A549 (cell line): ENCODE results near the gene CACNA1S. TPM values are rescaled to one million over a fixed set of nuclear protein-coding genes. Genes with fewer than 3 reads are reported as not detected.

Experiments used
- ATAC-seq, 2 experiments: fragments of 200-7000 bp in 1 of 2; fragments of >200 bp in 1 of 2; cut with Nextera tagmentation in 1 of 2; cut with Tn5 transposase in 1 of 2; 3 replicates each; pipeline versions ENCODE4 v1.8.0 to v1.9.1; 2018 to 2020; ENCODE audit warnings: mild to moderate bottlenecking in 1 of 2, moderate library complexity in 1 of 2
- CTCF ChIA-PET: fragments of 300-600 bp; sonication (Branson Sonifier 250); formaldehyde crosslinking; extraction: SDS; loops from one replicate; lab custom pipeline; 2021; ENCODE audit warnings: antibody characterized with exemption, inconsistent platforms; lab: Yijun Ruan, JAX
- POLR2A ChIA-PET: fragments of 350-600 bp; formaldehyde crosslinking; extraction: SDS; loops from one replicate; lab custom pipeline; 2021; ENCODE audit warnings: antibody characterized with exemption, inconsistent platforms; lab: Yijun Ruan, JAX
- DNase-seq, 2 experiments: peaks; one replicate each; pipeline versions ENCODE4 v3.0.0 to v3.0.0-alpha.2; 2011 to 2016; ENCODE audit warnings: low read depth in 1 of 2, low spot score in 1 of 2
- FAIRE-seq: peaks from 2 replicates; lab custom pipeline; 2011; peaks lifted over from hg19 to GRCh38; lab: Jason Lieb, UNC
- H3K27ac ChIP-seq, 2 experiments: fragments of >200 bp; sonication (Bioruptor Twin); formaldehyde crosslinking; 3 replicates each; pipeline ENCODE4 v1.5.1; 2016 to 2017
- H3K4me1 ChIP-seq: fragments of >200 bp; sonication (Bioruptor Twin); formaldehyde crosslinking; 3 replicates; pipeline ENCODE4 v1.6.1; 2016
- H3K4me2 ChIP-seq: fragments of >200 bp; sonication (Bioruptor Twin); formaldehyde crosslinking; 3 replicates; pipeline ENCODE4 v1.6.1; 2016
- H3K4me3 ChIP-seq: fragments of >200 bp; sonication (Bioruptor Twin); formaldehyde crosslinking; 3 replicates; pipeline ENCODE4 v1.5.1; 2016
- H3K9me3 ChIP-seq: fragments of >200 bp; sonication (Bioruptor Twin); formaldehyde crosslinking; 3 replicates; pipeline ENCODE4 v1.6.1; 2016
- BHLHE40 ChIP-seq: IDR thresholded peaks from 2 replicates; pipeline ENCODE4 v1.6.1; 2012; ENCODE audit warnings: low read depth, low read length, inconsistent platforms
- CBX2 ChIP-seq: fragments of 200-600 bp; sonication (generic); IDR thresholded peaks from 2 replicates; pipeline ENCODE4 v1.6.1; 2016; ENCODE audit warnings: low read depth, mild to moderate bottlenecking, borderline replicate concordance
- CBX8 ChIP-seq: fragments of 200-600 bp; sonication (generic); IDR thresholded peaks from 2 replicates; pipeline ENCODE4 v1.6.1; 2016
- CEBPB ChIP-seq, 2 experiments: fragments of >200 bp in 1 of 2; sonication (Bioruptor Twin) in 1 of 2; formaldehyde crosslinking in 1 of 2; IDR thresholded peaks; 2 replicates each; pipeline ENCODE4 v1.6.1; 2012 to 2016
- EHF ChIP-seq: fragments of 250-450 bp; sonication (Bioruptor Pico); IDR thresholded peaks from 2 replicates; pipeline ENCODE4 v1.5.0; 2020; ENCODE audit warnings: mild to moderate bottlenecking
- EHMT2 ChIP-seq: fragments of 200-600 bp; sonication (generic); IDR thresholded peaks from 2 replicates; pipeline ENCODE4 v1.6.1; 2016; ENCODE audit warnings: antibody characterized with exemption, low read depth, mild to moderate bottlenecking, moderate library complexity
- ESRRA ChIP-seq: fragments of 150-350 bp; IDR thresholded peaks from 2 replicates; pipeline ENCODE4 v1.6.1; 2014; ENCODE audit warnings: mild to moderate bottlenecking, low read length, borderline replicate concordance
- FOSB ChIP-seq: fragments of 250-450 bp; sonication (Bioruptor Pico); IDR thresholded peaks from 2 replicates; pipeline ENCODE4 v1.5.0; 2020; ENCODE audit warnings: mild to moderate bottlenecking, moderate library complexity
- GATA3 ChIP-seq: IDR thresholded peaks from 2 replicates; pipeline ENCODE4 v1.6.1; 2012; ENCODE audit warnings: borderline replicate concordance
- HOXA7 ChIP-seq: fragments of 250-450 bp; sonication (Bioruptor Pico); IDR thresholded peaks from 2 replicates; pipeline ENCODE4 v1.5.0; 2020; ENCODE audit warnings: mild to moderate bottlenecking, moderate library complexity
- HOXB13 ChIP-seq: fragments of 250-450 bp; sonication (Bioruptor Pico); IDR thresholded peaks from 2 replicates; pipeline ENCODE4 v1.5.0; 2020; ENCODE audit warnings: low read depth, mild to moderate bottlenecking, moderate library complexity
- HOXB5 ChIP-seq: fragments of 250-450 bp; sonication (Bioruptor Pico); IDR thresholded peaks from 2 replicates; pipeline ENCODE4 v1.5.0; 2020; ENCODE audit warnings: mild to moderate bottlenecking, moderate library complexity
- JUN ChIP-seq, 2 experiments: fragments of >200 bp; sonication (Bioruptor Twin); formaldehyde crosslinking; IDR thresholded peaks; 2 replicates in 1 of 2; 3 replicates in 1 of 2; pipeline ENCODE4 v1.6.1; 2016 to 2017
- KDM1A ChIP-seq: fragments of 200-600 bp; sonication (generic); IDR thresholded peaks from 2 replicates; pipeline ENCODE4 v1.6.1; 2016; ENCODE audit warnings: low read depth, mild to moderate bottlenecking
- KDM5A ChIP-seq: fragments of 200-600 bp; sonication (generic); IDR thresholded peaks from 2 replicates; pipeline ENCODE4 v1.6.1; 2016; ENCODE audit warnings: antibody characterized with exemption, mild to moderate bottlenecking
- MAZ ChIP-seq: fragments of 150-350 bp; IDR thresholded peaks from 2 replicates; pipeline ENCODE4 v1.6.1; 2014; ENCODE audit warnings: antibody characterized with exemption, low read depth, low read length, borderline replicate concordance
- NPAS2 ChIP-seq: fragments of 250-450 bp; sonication (Bioruptor Pico); IDR thresholded peaks from 2 replicates; pipeline ENCODE4 v1.8.0; 2022; ENCODE audit warnings: mild to moderate bottlenecking, moderate library complexity, borderline replicate concordance
- NR3C1 ChIP-seq: fragments of >200 bp; sonication (Bioruptor Twin); formaldehyde crosslinking; IDR thresholded peaks from 3 replicates; pipeline ENCODE4 v1.6.1; 2017
- POLR2A ChIP-seq: IDR thresholded peaks from 2 replicates; pipeline ENCODE4 v1.6.1; 2012; ENCODE audit warnings: mild to moderate bottlenecking, low read length
- RFX5 ChIP-seq: fragments of 450-650 bp; IDR thresholded peaks from 2 replicates; pipeline ENCODE4 v1.7.1; 2014; ENCODE audit warnings: antibody characterized with exemption, mild to moderate bottlenecking, moderate library complexity
- RNF2 ChIP-seq: fragments of 200-600 bp; sonication (generic); IDR thresholded peaks from 2 replicates; pipeline ENCODE4 v1.6.1; 2016; ENCODE audit warnings: low read depth, mild to moderate bottlenecking, antibody characterized with exemption, moderate library complexity, borderline replicate concordance
- SREBF2 ChIP-seq: fragments of 450-650 bp; IDR thresholded peaks from 2 replicates; pipeline ENCODE4 v1.6.1; 2014; ENCODE audit warnings: mild to moderate bottlenecking, moderate library complexity
- TP53 ChIP-seq: fragments of 250-450 bp; sonication (Bioruptor Pico); IDR thresholded peaks from 2 replicates; pipeline ENCODE4 v1.5.0; 2021; ENCODE audit warnings: mild to moderate bottlenecking, moderate library complexity
- ZC3H11A ChIP-seq: fragments of 450-650 bp; IDR thresholded peaks from 2 replicates; pipeline ENCODE4 v1.6.1; 2014; ENCODE audit warnings: antibody characterized with exemption, mild to moderate bottlenecking
- ZNF302 ChIP-seq: fragments of 250-450 bp; sonication (Bioruptor Pico); IDR thresholded peaks from 2 replicates; pipeline ENCODE4 v1.9.0; 2021; ENCODE audit warnings: inconsistent platforms, mild to moderate bottlenecking, moderate library complexity
- WGBS: methylation state at CpG from one replicate; pipeline ENCODE4 v1.1.6; 2017; ENCODE audit errors: missing lambda C conversion rate; 5-methylcytosine and 5-hydroxymethylcytosine counted together
- polyA plus RNA-seq, 4 experiments: library from polyadenylated mRNA; depleted of rRNA in 3 of 4; stranded (reverse); fragments of >200 nt; fragmentation: RNase III in 1 of 4; extraction: RNeasy Plus Mini Kit Qiagen cat#74134 plus additional on column Dnase treatment in 1 of 4; gene quantifications; 2 replicates in 3 of 4; 3 replicates in 1 of 4; pipeline ENCODE4 v1.2.3, GENCODE V29; 2011 to 2017
- TF ChIP-seq, protein P1 (sequence below): fragments of 450-650 bp; IDR thresholded peaks from 2 replicates; pipeline ENCODE4 v1.6.1; 2014; ENCODE audit warnings: antibody characterized with exemption
- TF ChIP-seq, protein P2 (sequence below): IDR thresholded peaks from 2 replicates; pipeline ENCODE4 v1.6.1; 2012
- TF ChIP-seq, protein P3 (sequence below): IDR thresholded peaks from 2 replicates; pipeline ENCODE4 v1.6.1; 2012
- TF ChIP-seq, protein P4 (sequence below): fragments of 150-350 bp; IDR thresholded peaks from 2 replicates; pipeline ENCODE4 v1.6.1; 2014; ENCODE audit warnings: low read depth, mild to moderate bottlenecking, low read length
- TF ChIP-seq, protein P5 (sequence below): IDR thresholded peaks from 2 replicates; pipeline ENCODE4 v1.6.1; 2012; ENCODE audit warnings: low read depth, borderline replicate concordance

The CACNA1S gene
- polyA plus RNA-seq, 2 of the 4 experiments (the other 2 are of a cell fraction), result 0.01 TPM; not detected in 1

DNA sequence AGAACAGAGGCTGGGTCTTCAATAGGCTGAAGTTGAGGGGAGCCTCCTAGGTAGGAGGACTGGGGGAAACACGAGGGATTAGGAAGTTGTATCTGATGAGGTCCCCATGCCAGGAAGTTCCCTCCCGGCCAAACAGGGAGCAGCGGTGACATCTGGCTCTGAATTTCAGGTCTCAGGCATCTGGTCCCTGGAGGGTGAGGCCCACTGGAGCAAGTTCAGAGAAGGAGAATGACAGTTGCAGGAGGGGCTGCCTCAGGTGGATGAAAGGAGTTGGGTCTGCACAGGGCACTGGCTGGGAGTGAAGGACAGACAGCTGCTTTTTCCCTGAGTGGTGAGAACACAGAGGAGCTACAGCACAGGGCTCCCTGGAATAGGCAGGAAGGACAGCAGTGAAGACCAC is 32.9 kb upstream of the CACNA1S start:
- H3K27ac ChIP-seq, result no peak overlapping the region
- no peak for TF ChIP-seq SREBF2
- TF ChIP-seq JUN (IDR thresholded peaks at IDR 0.05), result no peak
- TF ChIP-seq TP53, result no peak
- no peak for TF ChIP-seq HOXB13
- TF ChIP-seq, protein P1, sequence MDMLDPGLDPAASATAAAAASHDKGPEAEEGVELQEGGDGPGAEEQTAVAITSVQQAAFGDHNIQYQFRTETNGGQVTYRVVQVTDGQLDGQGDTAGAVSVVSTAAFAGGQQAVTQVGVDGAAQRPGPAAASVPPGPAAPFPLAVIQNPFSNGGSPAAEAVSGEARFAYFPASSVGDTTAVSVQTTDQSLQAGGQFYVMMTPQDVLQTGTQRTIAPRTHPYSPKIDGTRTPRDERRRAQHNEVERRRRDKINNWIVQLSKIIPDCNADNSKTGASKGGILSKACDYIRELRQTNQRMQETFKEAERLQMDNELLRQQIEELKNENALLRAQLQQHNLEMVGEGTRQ, result no peak
- TF ChIP-seq CEBPB (IDR thresholded peaks at IDR 0.05), result no peak
- no peak for TF ChIP-seq POLR2A
- TF ChIP-seq MAZ, result no peak
- TF ChIP-seq NPAS2 (CRISPR knock-in tag), result no peak
- TF ChIP-seq, protein P2, sequence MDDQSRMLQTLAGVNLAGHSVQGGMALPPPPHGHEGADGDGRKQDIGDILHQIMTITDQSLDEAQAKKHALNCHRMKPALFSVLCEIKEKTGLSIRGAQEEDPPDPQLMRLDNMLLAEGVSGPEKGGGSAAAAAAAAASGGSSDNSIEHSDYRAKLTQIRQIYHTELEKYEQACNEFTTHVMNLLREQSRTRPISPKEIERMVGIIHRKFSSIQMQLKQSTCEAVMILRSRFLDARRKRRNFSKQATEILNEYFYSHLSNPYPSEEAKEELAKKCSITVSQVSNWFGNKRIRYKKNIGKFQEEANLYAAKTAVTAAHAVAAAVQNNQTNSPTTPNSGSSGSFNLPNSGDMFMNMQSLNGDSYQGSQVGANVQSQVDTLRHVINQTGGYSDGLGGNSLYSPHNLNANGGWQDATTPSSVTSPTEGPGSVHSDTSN, result no peak
- no peak for TF ChIP-seq GATA3
- no peak for TF ChIP-seq KDM5A
- no peak for TF ChIP-seq RNF2
- no peak for TF ChIP-seq ZC3H11A
- TF ChIP-seq, protein P3, sequence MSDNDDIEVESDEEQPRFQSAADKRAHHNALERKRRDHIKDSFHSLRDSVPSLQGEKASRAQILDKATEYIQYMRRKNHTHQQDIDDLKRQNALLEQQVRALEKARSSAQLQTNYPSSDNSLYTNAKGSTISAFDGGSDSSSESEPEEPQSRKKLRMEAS, result no peak
- FAIRE-seq (no peak), DNase-seq (no peak), ATAC-seq (no peak)
- H3K4me1 ChIP-seq, result no peaks in the 10 kb centered on the region
- ChIA-PET POLR2A (no interaction called here), CTCF (interaction anchor here (1.0 to 11.5 kb wide), 5 partner anchors 9 to 76 kb away, joined by 3 to 112 read pairs (median 3); partner anchors contain the start of gene TMEM9)
- H3K4me2 ChIP-seq, result no peak overlapping the region
- 89% methylated on average over 3 of the region's 3 CpGs for WGBS
- no peaks in the 10 kb centered on the region for H3K9me3 ChIP-seq
- no peak overlapping the region for H3K4me3 ChIP-seq

DNA sequence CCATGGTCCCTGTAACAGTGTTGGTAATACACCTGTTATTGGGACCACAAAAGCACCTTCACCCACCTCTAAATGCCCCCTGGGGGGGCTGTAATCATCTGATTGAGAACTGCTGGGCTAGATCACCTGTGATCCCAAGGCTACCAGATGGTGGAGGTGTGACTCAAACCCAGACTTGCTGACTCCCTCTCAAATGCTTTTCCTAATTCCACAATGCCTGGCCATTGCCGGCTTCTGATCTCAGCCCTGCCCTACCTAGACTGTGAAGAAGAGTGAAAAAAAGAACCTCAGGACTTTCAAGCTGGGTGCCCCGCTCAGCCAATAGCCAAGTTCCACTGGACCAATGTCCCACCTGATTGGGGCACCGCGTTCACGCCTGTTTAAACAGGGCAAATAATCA is 32.5 kb upstream of the CACNA1S start:
- TF ChIP-seq CBX8 (no peak), CBX2 (no peak), HOXA7 (no peak), KDM5A (no peak), KDM1A (no peak), NR3C1 (no peak), HOXB5 (CRISPR knock-in tag) (no peak), ZNF302 (CRISPR knock-in tag) (no peak), EHF (CRISPR knock-in tag) (no peak), EHMT2 (no peak), FOSB (no peak), RNF2 (no peak), JUN (IDR thresholded peaks at IDR 0.05) (no peak), ESRRA (no peak), BHLHE40 (no peak), RFX5 (no peak)
- TF ChIP-seq, protein P4, sequence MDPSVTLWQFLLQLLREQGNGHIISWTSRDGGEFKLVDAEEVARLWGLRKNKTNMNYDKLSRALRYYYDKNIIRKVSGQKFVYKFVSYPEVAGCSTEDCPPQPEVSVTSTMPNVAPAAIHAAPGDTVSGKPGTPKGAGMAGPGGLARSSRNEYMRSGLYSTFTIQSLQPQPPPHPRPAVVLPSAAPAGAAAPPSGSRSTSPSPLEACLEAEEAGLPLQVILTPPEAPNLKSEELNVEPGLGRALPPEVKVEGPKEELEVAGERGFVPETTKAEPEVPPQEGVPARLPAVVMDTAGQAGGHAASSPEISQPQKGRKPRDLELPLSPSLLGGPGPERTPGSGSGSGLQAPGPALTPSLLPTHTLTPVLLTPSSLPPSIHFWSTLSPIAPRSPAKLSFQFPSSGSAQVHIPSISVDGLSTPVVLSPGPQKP, result no peak
- TF ChIP-seq, protein P5, sequence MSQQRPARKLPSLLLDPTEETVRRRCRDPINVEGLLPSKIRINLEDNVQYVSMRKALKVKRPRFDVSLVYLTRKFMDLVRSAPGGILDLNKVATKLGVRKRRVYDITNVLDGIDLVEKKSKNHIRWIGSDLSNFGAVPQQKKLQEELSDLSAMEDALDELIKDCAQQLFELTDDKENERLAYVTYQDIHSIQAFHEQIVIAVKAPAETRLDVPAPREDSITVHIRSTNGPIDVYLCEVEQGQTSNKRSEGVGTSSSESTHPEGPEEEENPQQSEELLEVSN, result no peak
- ATAC-seq (no peak), DNase-seq (no peak), FAIRE-seq (no peak)
- no peak overlapping the region for H3K4me3 ChIP-seq
- no peaks in the 10 kb centered on the region for H3K9me3 ChIP-seq
- 80% methylated on average over 5 of the region's 5 CpGs for WGBS
- H3K27ac ChIP-seq, result no peak overlapping the region
- H3K4me1 ChIP-seq, result no peaks in the 10 kb centered on the region
- POLR2A ChIA-PET, result no interaction called here
- no peak overlapping the region for H3K4me2 ChIP-seq
- CTCF ChIA-PET, result interaction anchor here (1.2 kb wide), 1 partner anchor 9 kb away, joined by 3 read pairs; the partner anchor contains the start of gene TMEM9
